Panc1 (cell line): Measurements from ENCODE around the gene FSIP1. TPM values are rescaled to one million over a fixed set of nuclear protein-coding genes. Genes with fewer than 3 reads are reported as not detected.

Experiments used
- ATAC-seq: fragments of 200-7000 bp; cut with Tn5 transposase; 2 replicates; pipeline ENCODE4 v1.9.1; 2020; ENCODE audit warnings: mild to moderate bottlenecking, moderate library complexity
- BruUV-seq: library from RNA; stranded (reverse); fragments of 400-500 nt; replicated peaks from 2 replicates; lab custom pipeline; 2021; lab: Mats Ljungman, UMichigan
- CTCF ChIA-PET: fragments of 300-600 bp; sonication (Branson Sonifier 250); formaldehyde crosslinking; loops from one replicate; lab custom pipeline; 2022; ENCODE audit warnings: antibody characterized with exemption; lab: Charles Lee
- POLR2A ChIA-PET: fragments of 300-600 bp; sonication (Branson Sonifier 250); formaldehyde crosslinking; loops from one replicate; lab custom pipeline; 2022; ENCODE audit warnings: antibody characterized with exemption; lab: Charles Lee
- DNase-seq: peaks from one replicate; pipeline ENCODE4 v3.0.0-alpha.2; 2010; ENCODE audit warnings: low read depth, low spot score
- H3K27ac ChIP-seq: 2 replicates; pipeline ENCODE4 v1.5.1; 2011; ENCODE audit warnings: mild to moderate bottlenecking, low read length, inconsistent platforms
- H3K27me3 ChIP-seq: fragments of 200-500 bp; sonication (Bioruptor generic); 2 replicates; pipeline ENCODE4 v1.6.0; 2014; ENCODE audit warnings: low read length, inconsistent platforms; ENCODE audit not compliant: control insufficient read depth, insufficient read depth
- H3K36me3 ChIP-seq: fragments of 200-500 bp; sonication (Bioruptor generic); 2 replicates; pipeline ENCODE4 v1.5.1; 2014; ENCODE audit warnings: inconsistent platforms, mild to moderate bottlenecking, low read length, moderate library complexity; ENCODE audit not compliant: control insufficient read depth, insufficient read depth
- H3K4me1 ChIP-seq: 2 replicates; pipeline ENCODE4 v1.5.1; 2011; ENCODE audit warnings: inconsistent platforms, mild to moderate bottlenecking, low read length, moderate library complexity; ENCODE audit not compliant: control insufficient read depth, insufficient read depth
- H3K4me3 ChIP-seq, 2 experiments: 2 replicates each; pipeline ENCODE4 v1.5.1; 2011 to 2012; ENCODE audit warnings: low read depth in 2 of 2, low read length in 2 of 2, mild to moderate bottlenecking in 2 of 2, inconsistent platforms in 1 of 2, moderate library complexity in 1 of 2
- H3K9me3 ChIP-seq: fragments of 200-500 bp; sonication (Bioruptor generic); 2 replicates; pipeline ENCODE4 v1.5.1; 2014; ENCODE audit warnings: low read depth, mild to moderate bottlenecking, inconsistent platforms, low read length, moderate library complexity; ENCODE audit not compliant: control insufficient read depth, insufficient read depth
- POLR2AphosphoS5 ChIP-seq: IDR thresholded peaks from 2 replicates; pipeline ENCODE4 v1.6.1; 2012; ENCODE audit warnings: mild to moderate bottlenecking, low read depth, low read length, moderate library complexity
- SIN3A ChIP-seq: IDR thresholded peaks from 2 replicates; pipeline ENCODE4 v1.6.1; 2012; ENCODE audit warnings: low read depth, mild to moderate bottlenecking, low read length, moderate library complexity, borderline replicate concordance; ENCODE audit not compliant: insufficient read depth
- TCF7L2 ChIP-seq: IDR thresholded peaks from 2 replicates; pipeline ENCODE4 v1.6.1; 2011; ENCODE audit warnings: mild to moderate bottlenecking, low read depth, low read length, inconsistent platforms
- in situ Hi-C: cut with HindIII; loops from 2 replicates; pipeline ENCODE4 v1.10.0; 2016; ENCODE audit warnings: low sequenced_read_pairs, low pct_unique_long_range_greater_than_20kb
- intact Hi-C: fragments of 100-400 bp; cut with micrococcal nuclease; formaldehyde crosslinking; loops from one replicate; pipeline ENCODE4 v1.10.0; 2022; ENCODE audit not compliant: unreplicated experiment
- total RNA-seq: library from RNA; stranded (reverse); gene quantifications from one replicate; pipeline ENCODE4 v1.2.1, GENCODE V29; 2021; ENCODE audit not compliant: unreplicated experiment
- TF ChIP-seq, protein P1 (sequence below): fragments of 450-650 bp; IDR thresholded peaks from 2 replicates; pipeline ENCODE4 v1.5.1; 2017; ENCODE audit warnings: mild to moderate bottlenecking
- TF ChIP-seq, protein P2 (sequence below), 2 experiments: IDR thresholded peaks; 2 replicates each; pipeline ENCODE4 v1.6.1; 2011 to 2012; ENCODE audit warnings: low read depth in 2 of 2, control low read depth in 1 of 2, low read length in 1 of 2, mild to moderate bottlenecking in 1 of 2, moderate library complexity in 1 of 2; ENCODE audit not compliant: insufficient read depth in 1 of 2

Gene FSIP1
- total RNA-seq, 1 experiment from 2014 or later: 1.4 TPM

- DNase-seq: no peak
- H3K36me3 ChIP-seq: no peaks in the 10 kb centered on the region
- ChIA-PET POLR2A (no interaction called here), CTCF (no interaction called here)
- H3K27ac ChIP-seq: no peak overlapping the region
- in situ Hi-C loops: no loop called here
- H3K27me3 ChIP-seq: peaks cover 2% of the 10 kb centered on the region
- H3K4me1 ChIP-seq: no peaks in the 10 kb centered on the region
- TF ChIP-seq, protein P1, sequence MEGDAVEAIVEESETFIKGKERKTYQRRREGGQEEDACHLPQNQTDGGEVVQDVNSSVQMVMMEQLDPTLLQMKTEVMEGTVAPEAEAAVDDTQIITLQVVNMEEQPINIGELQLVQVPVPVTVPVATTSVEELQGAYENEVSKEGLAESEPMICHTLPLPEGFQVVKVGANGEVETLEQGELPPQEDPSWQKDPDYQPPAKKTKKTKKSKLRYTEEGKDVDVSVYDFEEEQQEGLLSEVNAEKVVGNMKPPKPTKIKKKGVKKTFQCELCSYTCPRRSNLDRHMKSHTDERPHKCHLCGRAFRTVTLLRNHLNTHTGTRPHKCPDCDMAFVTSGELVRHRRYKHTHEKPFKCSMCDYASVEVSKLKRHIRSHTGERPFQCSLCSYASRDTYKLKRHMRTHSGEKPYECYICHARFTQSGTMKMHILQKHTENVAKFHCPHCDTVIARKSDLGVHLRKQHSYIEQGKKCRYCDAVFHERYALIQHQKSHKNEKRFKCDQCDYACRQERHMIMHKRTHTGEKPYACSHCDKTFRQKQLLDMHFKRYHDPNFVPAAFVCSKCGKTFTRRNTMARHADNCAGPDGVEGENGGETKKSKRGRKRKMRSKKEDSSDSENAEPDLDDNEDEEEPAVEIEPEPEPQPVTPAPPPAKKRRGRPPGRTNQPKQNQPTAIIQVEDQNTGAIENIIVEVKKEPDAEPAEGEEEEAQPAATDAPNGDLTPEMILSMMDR: no peak
- TF ChIP-seq, protein P2, sequence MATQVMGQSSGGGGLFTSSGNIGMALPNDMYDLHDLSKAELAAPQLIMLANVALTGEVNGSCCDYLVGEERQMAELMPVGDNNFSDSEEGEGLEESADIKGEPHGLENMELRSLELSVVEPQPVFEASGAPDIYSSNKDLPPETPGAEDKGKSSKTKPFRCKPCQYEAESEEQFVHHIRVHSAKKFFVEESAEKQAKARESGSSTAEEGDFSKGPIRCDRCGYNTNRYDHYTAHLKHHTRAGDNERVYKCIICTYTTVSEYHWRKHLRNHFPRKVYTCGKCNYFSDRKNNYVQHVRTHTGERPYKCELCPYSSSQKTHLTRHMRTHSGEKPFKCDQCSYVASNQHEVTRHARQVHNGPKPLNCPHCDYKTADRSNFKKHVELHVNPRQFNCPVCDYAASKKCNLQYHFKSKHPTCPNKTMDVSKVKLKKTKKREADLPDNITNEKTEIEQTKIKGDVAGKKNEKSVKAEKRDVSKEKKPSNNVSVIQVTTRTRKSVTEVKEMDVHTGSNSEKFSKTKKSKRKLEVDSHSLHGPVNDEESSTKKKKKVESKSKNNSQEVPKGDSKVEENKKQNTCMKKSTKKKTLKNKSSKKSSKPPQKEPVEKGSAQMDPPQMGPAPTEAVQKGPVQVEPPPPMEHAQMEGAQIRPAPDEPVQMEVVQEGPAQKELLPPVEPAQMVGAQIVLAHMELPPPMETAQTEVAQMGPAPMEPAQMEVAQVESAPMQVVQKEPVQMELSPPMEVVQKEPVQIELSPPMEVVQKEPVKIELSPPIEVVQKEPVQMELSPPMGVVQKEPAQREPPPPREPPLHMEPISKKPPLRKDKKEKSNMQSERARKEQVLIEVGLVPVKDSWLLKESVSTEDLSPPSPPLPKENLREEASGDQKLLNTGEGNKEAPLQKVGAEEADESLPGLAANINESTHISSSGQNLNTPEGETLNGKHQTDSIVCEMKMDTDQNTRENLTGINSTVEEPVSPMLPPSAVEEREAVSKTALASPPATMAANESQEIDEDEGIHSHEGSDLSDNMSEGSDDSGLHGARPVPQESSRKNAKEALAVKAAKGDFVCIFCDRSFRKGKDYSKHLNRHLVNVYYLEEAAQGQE (IDR thresholded peaks at IDR 0.05; ENCODE audit: insufficient read depth in 1 of 2, low read depth in 2 of 2, low read length in 1 of 2): no peak
- no peak for TF ChIP-seq TCF7L2
- H3K4me3 ChIP-seq: no peak overlapping the region
- BruUV-seq: no TSS peak
- H3K9me3 ChIP-seq: no peaks in the 10 kb centered on the region
- no peak for ATAC-seq
- intact Hi-C loops: no loop called here
These were observed 208.8 kb downstream of the FSIP1 start for GRCh38 chr15:39573844-39574243.

DNA sequence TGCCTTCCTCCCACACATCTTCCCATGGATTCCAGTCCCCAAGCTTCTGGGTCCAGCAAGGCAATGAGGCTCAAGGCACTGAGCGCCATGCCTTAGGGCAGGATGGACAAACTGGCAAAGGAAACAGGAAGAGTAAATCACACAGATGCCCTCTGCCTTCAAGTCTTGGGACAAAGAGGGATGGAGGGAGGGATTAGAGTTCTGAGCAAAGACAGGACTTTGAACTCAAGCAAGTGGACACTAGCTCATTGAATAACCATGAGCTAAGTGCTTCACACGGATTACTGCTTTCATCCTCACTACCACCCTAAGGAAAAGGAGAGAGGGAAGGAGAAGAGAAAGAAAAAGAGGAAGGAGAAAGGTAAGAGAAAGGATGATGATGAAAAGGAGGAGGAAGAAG, 209.4 kb downstream of the FSIP1 start:
- ATAC-seq: no peak
- DNase-seq: no peak
- CTCF ChIA-PET: no interaction called here
- intact Hi-C loops (no loop called here), in situ Hi-C loops (no loop called here)
- POLR2A ChIA-PET: no interaction called here
- no TSS peak for BruUV-seq
- Histone ChIP-seq H3K4me3 (no peak overlapping the region), H3K27ac (no peak overlapping the region), H3K4me1 (no peaks in the 10 kb centered on the region), H3K27me3 (peaks cover 2% of the 10 kb centered on the region; the same call in 1 of the 2 replicates), H3K9me3 (no peaks in the 10 kb centered on the region), H3K36me3 (no peaks in the 10 kb centered on the region)
- TF ChIP-seq, protein P2 (IDR thresholded peaks at IDR 0.05; ENCODE audit: insufficient read depth in 1 of 2, low read depth in 2 of 2, low read length in 1 of 2): no peak
- no peak for TF ChIP-seq TCF7L2
- TF ChIP-seq, protein P1: no peak
- TF ChIP-seq POLR2AphosphoS5: no peak
- no peak for TF ChIP-seq SIN3A
